WI38 (cell line): ENCODE results near the gene KMT5B.

Experiments used
- H3K4me3 ChIP-seq: 2 replicates; pipeline ENCODE4 v1.5.1; 2011; ENCODE audit warnings: low read depth, mild to moderate bottlenecking, control low read depth, low read length
- CTCF ChIP-seq: IDR thresholded peaks from 2 replicates; pipeline ENCODE4 v1.5.1; 2012; ENCODE audit warnings: low read depth, mild to moderate bottlenecking, control low read depth, low read length

KMT5B gene

GRCh38 chr11:68106165-68106940 lies 106.7 kb downstream of the KMT5B start:
- no peak for TF ChIP-seq CTCF
- H3K4me3 ChIP-seq = no peak overlapping the region
